ENCODE results near the gene PCCA.

PCCA gene

GRCh38 chr13:100525453-100526317, 436.8 kb downstream of the PCCA start:
- Histone ChIP-seq H4K20me1 (ENCODE audit: insufficient read depth, low read length) (no peaks in the 10 kb centered on the region), H3K36me3 (ENCODE audit: insufficient read depth, low read length) (no peaks in the 10 kb centered on the region), H3K27me3 (ENCODE audit: insufficient read depth, low read length, poor library complexity) (no peaks in the 10 kb centered on the region), H3K4me2 (ENCODE audit: insufficient read depth, low read length) (no peak overlapping the region), H3K4me1 (ENCODE audit: insufficient read depth, low read length) (no peaks in the 10 kb centered on the region), H3K9me3 (ENCODE audit: insufficient read depth, low read length, severe bottlenecking) (no peaks in the 10 kb centered on the region), H3K4me3 (ENCODE audit: low read depth in 1 of 2, low read length in 2 of 2) (no peak overlapping the region), H3K9ac (ENCODE audit: low read depth, low read length) (no peak overlapping the region), H3K27ac (ENCODE audit: low read length) (no peak overlapping the region), H3K79me2 (ENCODE audit: insufficient read depth, low read length) (no peaks in the 10 kb centered on the region), H2AFZ (ENCODE audit: low read depth, low read length) (no peak overlapping the region)
- ATAC-seq (ENCODE audit: insufficient read depth, low read depth) = no peak
- TF ChIP-seq CTCF (IDR thresholded peaks at IDR 0.05; ENCODE audit: borderline replicate concordance, extremely low read depth, low read length, poor library complexity, severe bottlenecking) (no peak), EZH2 (IDR thresholded peaks at IDR 0.05; ENCODE audit: borderline replicate concordance, low read depth, low read length, severe bottlenecking) (no peak)
- no peak for DNase-seq

GRCh38 chr13:100526318-100527000, 437.6 kb downstream of the PCCA start:
- Histone ChIP-seq H3K79me2 (ENCODE audit: insufficient read depth, low read length) (no peaks in the 10 kb centered on the region), H3K4me1 (ENCODE audit: insufficient read depth, low read length) (no peaks in the 10 kb centered on the region), H3K4me3 (ENCODE audit: low read depth in 1 of 2, low read length in 2 of 2) (no peak overlapping the region), H3K4me2 (ENCODE audit: insufficient read depth, low read length) (no peak overlapping the region), H3K27me3 (ENCODE audit: insufficient read depth, low read length, poor library complexity) (no peaks in the 10 kb centered on the region), H3K9ac (ENCODE audit: low read depth, low read length) (no peak overlapping the region), H3K36me3 (ENCODE audit: insufficient read depth, low read length) (no peaks in the 10 kb centered on the region; the same call in 1 of the 2 replicates), H3K27ac (ENCODE audit: low read length) (no peak overlapping the region), H4K20me1 (ENCODE audit: insufficient read depth, low read length) (no peaks in the 10 kb centered on the region), H2AFZ (ENCODE audit: low read depth, low read length) (no peak overlapping the region), H3K9me3 (ENCODE audit: insufficient read depth, low read length, severe bottlenecking) (no peaks in the 10 kb centered on the region)
- no peak for ATAC-seq (ENCODE audit: insufficient read depth, low read depth)
- TF ChIP-seq CTCF (IDR thresholded peaks at IDR 0.05; ENCODE audit: borderline replicate concordance, extremely low read depth, low read length, poor library complexity, severe bottlenecking) = no peak
- no peak for DNase-seq

DNA sequence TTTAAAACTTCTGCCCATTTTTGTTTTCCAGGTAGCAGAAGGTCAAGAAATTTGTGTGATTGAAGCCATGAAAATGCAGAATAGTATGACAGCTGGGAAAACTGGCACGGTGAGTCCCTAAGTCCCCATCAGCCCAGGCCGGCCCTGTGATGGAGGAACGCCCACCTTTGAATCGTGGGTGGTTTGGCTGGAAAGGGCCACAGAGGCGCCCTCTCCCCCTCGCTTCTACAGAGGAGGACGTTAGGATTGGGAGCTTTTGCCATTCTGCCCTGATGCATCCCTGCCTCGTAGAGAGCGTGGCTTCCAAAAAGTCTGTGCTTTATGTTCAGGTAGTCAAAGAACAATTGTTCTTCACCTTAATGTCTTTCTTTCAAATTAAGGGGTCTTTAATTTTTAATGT, 438.8 kb downstream of the PCCA start:
- no peak overlapping the region for H3K9ac ChIP-seq (ENCODE audit: low read depth, low read length)
- H3K36me3 ChIP-seq (ENCODE audit: insufficient read depth, low read length) = no peaks in the 10 kb centered on the region; the same call in 1 of the 2 replicates
- no peak overlapping the region for H3K4me2 ChIP-seq (ENCODE audit: insufficient read depth, low read length)
- no peaks in the 10 kb centered on the region for H3K79me2 ChIP-seq (ENCODE audit: insufficient read depth, low read length)
- no peaks in the 10 kb centered on the region for H3K9me3 ChIP-seq (ENCODE audit: insufficient read depth, low read length, severe bottlenecking)
- H3K4me3 ChIP-seq (ENCODE audit: low read depth in 1 of 2, low read length in 2 of 2) = no peak overlapping the region
- no peak overlapping the region for H2AFZ ChIP-seq (ENCODE audit: low read depth, low read length)
- H3K27me3 ChIP-seq (ENCODE audit: insufficient read depth, low read length, poor library complexity) = no peaks in the 10 kb centered on the region
- no peak for DNase-seq
- no peak for ATAC-seq (ENCODE audit: insufficient read depth, low read depth)
- H4K20me1 ChIP-seq (ENCODE audit: insufficient read depth, low read length) = no peaks in the 10 kb centered on the region
- H3K27ac ChIP-seq (ENCODE audit: low read length) = no peak overlapping the region
- no peaks in the 10 kb centered on the region for H3K4me1 ChIP-seq (ENCODE audit: insufficient read depth, low read length)
- no peak for TF ChIP-seq CTCF (IDR thresholded peaks at IDR 0.05; ENCODE audit: borderline replicate concordance, extremely low read depth, low read length, poor library complexity, severe bottlenecking)
- TF ChIP-seq EZH2 (IDR thresholded peaks at IDR 0.05; ENCODE audit: borderline replicate concordance, low read depth, low read length, severe bottlenecking) = no peak

Data from DND-41 (cell line).